Left kidney (tissue), 2 donors: Measurements from ENCODE around the gene SLC26A2. TPM values are rescaled to one million over a fixed set of nuclear protein-coding genes. Genes with fewer than 3 reads are reported as not detected.
A peak's percentile ranks its signal among the peaks of the same experiment; 100 is the strongest.
"Not testable (repeated sequence)": the region's sequence is repeated elsewhere in the genome, so short reads cannot be mapped to it uniquely, and the experiment has no call there.

Experiments
- DNase-seq: peaks from one replicate; pipeline ENCODE4 v3.0.0-alpha.2; 2013
- polyA plus RNA-seq: library from polyadenylated mRNA; unstranded; fragments of 120-200 nt; gene quantifications from one replicate; pipeline ENCODE4 v1.2.1, GENCODE V29; 2013; ENCODE audit not compliant: insufficient read length

Gene SLC26A2
- polyA plus RNA-seq, 1 donor = 22.8 TPM

DNA sequence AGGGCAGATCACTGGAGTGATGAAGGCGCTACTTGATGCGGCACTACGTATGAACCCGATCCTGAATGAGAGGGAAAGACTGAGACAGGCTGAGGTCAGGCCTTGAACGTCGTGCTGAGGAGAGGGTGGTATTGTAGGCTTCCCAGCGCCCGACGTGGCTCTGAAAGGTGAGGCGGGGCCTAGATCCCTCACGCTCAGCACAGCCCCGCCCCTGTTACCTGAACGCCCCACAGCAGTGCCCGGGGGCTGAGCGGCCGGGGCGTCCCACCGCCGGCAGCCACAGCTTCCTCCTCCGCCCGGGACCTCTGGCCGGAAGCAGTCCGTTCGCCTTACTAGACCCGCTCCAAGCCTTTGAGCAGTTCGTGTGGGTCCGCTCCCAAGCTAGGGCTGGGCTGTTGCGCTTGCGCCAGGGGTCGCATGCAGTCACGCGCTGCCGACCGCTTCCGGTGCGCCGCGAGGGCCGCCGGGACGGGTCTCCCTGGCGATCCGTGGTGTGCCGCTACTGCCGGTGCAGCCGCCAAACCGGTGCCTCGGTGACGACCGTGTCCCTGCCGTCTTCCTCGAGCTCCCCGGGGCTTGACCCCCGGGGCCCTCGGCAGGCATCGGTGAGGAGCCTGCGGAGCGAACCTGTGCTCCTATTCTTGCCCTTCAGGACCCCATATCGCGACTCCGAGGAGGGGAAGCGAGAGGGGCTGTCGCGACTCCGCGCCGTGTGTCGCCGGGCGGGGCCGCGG, 39.9 kb downstream of the SLC26A2 start, which contains the start of the genes HMGXB3 and TIGD6:
HMGXB3 (plus strand) TSS at position 484 of the 734 bp plus-strand sequence. CDS start 4,114 bp downstream, outside the sequence.
TIGD6 (minus strand) TSS at position 399 of the 734 bp plus-strand sequence. CDS start 4,306 bp downstream, outside the sequence.
- DNase-seq = peak; percentile 93

DNA sequence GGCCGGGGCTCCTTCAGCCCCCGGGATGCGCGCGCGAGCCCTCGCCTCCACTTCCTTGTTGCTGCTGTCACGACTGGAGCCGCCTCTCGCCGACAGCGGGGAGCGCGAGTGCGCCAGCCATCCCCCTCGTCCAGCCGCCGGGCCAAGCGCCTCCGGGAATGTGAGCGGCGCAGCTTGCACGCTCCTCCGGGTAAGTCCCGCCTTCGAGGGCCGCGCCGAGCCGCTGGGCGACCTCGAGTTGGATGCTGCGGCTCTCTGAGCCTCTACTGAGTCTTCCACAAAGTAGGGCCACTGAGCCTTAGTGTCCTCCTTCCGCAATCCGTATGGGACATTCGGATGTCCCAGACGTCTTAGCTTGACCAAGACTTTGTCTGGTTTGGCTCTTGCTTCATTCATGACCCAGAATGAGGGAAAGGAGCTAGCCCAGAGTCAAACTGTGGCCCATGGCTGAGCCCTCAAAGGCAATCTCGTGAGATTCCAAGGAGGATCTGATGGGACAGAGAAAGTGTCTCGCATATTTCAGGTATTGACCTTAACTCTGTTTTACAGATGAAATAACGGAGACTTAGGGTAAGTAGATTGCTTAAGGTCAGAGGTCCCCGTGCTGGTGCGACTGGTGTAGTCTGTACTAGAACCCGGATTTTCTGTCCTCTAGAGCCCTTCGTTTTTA, 40.6 kb downstream of the SLC26A2 start:
- DNase-seq = no peak

DNA sequence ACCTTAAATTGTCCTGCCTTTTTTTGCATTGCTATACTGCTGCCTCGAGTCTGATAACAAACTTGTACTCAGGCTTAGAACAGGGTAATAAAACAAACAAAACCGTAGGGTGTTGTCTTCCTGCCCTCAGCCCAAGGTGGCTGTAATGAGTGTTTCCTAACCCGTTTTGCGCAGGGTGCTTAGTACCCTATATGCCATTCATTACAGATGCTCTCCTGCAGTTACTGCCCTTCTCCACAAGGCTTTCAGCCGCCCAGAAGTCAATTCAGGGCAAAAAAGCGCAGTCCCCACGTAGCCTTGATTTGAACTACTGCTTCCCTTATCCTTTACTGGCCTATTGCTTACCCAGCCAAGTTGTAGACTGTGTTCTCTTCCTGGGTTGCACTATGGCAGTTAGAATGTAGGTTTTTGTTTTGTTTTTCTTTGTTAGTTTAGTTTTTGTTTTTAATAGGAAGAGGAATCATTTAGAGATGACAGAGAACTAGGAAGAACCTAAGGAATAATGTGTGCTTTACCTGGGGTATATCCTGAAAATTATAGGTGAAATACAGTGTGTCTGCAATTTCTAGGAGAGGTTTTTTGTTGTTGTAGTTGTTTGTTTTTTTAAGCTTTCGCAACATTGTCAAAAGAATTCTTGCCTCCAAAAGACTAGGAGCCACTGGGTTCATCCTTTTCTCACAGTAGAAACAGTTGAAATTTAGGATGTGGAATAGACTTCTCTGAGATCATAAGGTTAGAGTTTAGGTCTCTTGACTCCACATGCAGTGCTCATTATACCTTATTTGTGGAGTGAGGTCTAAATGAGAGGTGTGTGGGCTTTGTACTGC, 41.3 kb downstream of the SLC26A2 start:
- no peak for DNase-seq

DNA sequence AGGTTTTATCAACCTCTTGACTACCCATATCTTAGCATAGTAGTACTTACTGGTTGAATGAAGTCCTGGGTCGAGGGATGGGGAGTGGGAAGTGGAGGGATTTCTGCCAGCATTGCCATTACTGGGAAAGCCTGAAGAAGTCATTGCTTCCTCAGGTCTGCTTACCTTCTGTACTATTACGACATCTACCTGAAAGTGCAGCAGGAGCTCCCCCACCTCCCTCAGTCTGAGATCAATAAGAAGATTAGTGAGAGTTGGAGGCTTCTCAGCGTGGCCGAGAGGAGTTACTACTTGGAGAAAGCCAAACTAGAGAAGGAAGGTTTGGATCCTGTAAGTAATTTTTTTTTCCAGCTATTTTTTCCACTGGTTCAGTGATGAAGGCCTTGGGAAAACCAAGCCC, 45.8 kb downstream of the SLC26A2 start:
- DNase-seq = no peak

DNA sequence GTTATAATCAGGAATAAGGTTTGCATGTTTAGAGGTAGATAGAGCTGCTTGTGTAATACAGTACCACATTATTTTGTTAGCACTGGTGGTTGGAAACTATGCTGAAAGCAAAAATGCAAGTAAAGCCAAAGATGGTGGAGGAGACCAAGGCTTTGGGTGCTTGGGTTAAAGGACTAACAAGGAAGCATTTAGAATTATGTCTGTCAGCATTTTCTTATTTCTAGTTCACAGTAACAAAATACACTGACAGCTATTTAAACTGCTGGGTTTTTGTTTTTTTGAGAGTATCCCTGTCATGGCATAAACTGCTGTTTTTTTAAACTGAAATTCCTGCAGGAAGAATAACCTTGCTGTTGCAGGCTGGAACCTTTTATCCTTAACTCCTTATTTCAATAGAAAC, 46.5 kb downstream of the SLC26A2 start:
- DNase-seq = no peak

DNA sequence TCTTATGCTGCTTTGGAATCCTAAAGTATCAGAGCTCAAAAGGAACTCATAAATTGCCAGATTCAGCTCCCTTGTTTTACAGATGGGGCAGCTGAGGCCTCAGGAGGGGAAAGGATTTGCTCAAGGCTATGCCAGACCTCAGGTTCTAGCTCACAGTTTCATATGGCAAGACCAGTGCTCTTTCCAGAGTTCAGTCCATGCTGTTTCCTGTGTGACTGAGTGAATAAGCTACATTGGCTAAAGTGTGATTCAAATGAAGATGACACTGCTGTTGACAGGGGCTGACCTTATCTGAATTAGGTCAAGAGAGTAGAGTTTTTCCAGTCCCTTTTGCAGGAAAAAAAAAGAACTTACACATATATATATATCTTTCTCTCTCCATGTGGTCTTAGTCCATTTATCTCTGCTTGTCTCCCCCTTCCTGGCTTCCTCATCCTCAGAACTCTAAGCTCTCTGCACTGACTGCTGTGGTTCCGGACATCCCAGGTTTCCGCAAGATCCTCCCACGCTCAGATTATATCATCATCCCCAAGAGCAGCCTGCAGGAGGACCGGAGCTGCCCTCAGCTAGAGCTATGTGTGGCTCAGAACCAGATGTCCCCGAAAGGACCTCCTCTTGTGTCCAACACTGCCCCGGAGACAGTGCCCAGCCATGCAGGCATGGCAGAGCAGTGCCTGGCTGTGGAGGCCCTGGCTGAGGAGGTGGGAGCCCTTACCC, 49.3 kb downstream of the SLC26A2 start:
- no peak for DNase-seq

DNA sequence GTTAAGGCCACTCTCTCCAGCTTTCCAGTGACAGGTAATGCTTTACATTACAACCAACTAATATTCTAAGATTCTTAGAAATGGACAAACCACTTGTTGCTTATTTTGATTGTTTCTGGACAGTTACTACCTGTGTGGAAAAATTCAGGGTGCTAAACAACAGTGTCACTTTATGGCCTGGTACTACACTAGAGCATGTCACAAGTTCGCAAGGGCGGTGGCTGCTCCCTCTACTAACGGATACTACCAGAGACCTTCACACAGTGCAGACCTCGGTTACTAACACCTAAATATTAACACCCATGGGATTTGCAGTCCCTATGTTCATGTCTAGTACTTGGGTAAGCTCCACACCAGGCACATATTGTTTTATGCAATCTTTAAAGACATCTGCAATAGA, 53.4 kb downstream of the SLC26A2 start:
- no peak for DNase-seq

DNA sequence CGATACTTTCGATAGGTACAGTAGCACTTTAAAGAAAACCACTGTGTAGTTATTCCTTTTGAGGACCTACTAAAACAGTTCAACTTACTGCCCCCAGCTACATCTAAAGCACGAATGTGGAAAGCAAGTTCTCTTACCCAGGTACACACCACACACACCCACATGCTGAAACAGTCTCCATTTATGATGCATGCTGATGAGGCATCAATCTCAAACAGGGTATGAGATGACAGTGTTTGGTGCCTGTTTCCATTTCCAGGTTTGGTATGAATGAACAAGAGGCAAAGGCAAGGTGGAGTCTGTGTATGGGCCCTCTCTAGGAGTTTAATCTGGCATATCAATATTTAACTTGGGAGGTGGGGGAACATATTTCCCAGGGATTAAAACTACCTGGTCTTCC, 53.9 kb downstream of the SLC26A2 start:
- no peak for DNase-seq

DNA sequence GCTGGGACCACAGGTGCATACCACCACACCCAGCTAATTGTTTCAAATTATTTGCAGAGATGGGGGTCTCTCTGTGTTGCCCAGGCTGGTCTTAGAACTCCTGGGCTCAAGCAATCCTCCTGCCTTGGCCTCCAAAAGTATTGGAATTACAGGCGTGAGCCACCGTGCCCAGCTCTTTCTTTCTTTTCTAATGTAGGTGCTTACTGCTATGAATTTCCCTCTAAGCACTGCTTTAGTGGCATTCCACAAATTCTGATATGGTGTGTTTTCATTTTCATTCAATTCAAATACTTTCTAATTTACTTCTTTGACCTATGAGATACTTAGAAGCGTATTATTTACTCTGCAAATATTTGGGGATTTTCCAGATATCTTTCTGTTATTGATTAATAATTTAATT, 54.9 kb downstream of the SLC26A2 start:
- DNase-seq = no peak

DNA sequence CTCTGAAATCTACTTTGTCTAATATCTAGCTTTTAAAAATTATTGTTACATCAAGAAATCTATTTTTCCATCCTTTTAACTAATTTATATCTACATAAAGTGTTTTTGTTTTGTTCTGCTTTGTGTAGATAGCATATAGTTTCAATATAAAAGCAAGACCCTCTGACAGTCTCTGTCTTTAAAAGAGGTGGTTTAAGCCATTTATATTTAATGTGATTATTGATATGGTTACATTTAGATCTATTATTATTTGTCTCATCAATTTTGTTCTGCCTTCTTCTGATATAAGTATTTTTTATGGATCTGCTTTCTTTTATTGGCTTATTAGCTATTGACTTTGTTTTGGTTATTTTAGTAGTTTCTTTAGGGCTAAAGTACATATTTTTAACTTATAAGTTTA, 56.0 kb downstream of the SLC26A2 start:
- DNase-seq = no peak

DNA sequence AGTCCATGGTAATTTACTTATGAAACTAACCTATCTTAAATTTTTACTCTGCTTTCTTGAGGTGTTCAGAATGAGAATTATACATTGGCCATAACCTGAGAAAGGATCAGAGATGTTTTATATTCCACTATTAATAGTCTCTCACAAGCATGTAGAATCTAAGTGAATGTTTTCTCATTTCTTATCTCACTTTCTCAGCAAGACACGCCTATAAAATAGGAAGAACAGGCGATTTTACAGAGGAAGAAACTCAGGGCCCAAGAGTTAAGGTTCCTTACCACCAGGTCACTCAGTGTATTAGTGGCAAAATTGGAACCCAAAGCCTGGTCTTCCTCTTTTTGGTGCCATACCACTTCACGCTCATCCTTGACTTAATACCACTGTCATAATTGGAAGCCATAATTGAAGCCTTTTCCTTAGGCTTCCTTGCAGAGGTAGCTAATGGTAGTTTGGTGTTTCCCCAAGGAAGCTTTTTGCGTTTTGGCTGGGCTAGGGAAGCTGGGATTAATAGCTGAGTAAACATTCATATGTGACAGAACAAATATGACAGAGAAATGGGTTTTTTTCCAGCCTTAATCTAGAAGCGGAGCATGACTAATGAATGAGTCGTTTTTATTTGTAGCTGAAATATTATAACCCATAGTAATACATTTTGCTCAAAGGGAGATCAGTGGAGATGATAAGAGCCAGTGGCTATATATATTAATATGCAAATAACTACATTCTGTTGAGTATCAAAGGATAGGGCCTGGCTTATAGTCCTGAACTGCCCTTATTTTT, 56.9 kb downstream of the SLC26A2 start:
- DNase-seq = no peak

DNA sequence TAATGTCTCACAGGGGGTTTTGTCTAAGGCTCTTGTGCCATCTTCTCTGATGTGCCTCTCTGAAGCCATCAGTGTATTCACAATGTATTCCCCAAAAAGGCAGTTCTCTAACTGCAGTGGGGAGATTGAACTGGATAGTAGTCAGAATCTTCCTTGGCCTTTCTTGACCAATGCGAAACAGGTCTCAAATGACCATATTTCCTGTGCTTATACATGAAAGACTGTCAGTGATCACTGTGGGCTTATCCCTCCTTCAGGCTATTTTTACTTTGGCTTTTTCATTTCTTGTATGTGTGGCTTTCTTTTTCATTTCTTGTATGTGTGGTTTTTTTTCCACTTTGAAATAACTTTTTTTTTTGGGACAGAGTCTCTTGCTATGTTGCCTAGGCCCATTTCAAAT, 59.7 kb downstream of the SLC26A2 start:
- no peak for DNase-seq

DNA sequence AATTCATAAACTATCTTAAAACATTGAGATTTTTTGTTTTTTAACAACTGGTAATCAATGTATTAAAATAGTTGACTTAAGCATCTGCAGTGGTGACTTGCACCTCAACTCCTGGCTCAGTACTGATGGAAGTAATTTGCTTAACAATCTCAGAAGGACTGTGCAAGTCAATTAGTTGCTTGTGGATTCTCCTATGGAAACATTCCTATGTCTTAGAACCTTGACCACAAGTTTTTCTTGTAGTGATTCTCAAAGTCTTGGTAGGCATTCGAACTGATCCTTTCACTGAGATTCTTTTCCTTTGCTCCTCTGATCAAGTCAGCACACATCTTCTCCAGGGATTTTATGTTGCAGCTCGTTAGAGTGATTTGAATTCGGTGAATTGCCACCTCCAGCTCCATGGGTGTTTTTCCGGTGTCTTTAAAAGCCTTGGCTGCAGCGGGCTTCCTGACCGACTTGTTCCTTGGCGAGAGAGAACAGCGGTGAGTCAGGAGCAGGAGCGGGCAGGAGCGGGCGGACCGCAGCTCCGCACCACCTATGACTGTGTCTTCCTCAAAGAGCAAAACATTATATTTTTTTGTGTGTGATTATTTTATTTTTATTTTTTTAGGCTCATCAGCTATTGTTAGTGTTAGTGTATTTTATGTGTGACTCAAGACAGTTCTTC, 61.1 kb downstream of the SLC26A2 start:
- no peak for DNase-seq

DNA sequence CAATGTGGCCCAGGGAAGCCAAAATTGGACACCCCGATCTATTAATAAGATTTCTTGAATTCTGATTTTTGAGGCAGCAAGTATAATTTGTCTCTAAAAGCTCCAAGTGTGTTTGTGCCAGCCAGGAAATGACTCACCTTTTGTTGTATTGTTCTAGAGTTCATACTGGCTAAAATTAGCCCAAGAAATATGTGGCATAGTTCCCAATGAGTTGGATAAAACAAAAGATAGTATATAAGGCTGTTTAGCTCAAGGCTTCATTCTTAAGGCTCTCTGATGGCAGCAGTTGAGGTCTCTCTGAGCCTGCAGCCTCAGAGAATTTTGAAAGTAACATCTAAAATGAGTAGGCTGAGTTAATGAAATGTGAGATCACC, 61.6 kb downstream of the SLC26A2 start:
- no peak for DNase-seq

DNA sequence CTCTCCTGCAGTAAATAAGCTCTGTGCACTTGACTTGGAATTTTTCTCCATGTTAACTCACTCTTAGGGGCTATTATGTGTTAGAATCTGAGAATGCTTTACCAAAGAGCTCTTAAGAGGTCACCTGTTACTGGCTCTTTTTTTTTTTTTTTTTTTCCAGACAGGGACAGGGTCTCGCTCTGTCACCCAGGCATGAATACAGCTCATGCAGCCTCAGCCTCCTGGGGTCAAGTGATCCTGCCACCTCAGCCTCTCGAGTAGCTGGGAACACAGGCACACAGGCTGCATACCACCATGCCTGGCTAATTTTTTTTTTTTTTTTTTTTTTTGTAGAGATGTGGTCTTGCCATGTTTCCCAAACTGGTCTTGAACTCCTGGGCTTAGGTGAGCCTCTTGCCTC, 62.1 kb downstream of the SLC26A2 start:
- no peak for DNase-seq

DNA sequence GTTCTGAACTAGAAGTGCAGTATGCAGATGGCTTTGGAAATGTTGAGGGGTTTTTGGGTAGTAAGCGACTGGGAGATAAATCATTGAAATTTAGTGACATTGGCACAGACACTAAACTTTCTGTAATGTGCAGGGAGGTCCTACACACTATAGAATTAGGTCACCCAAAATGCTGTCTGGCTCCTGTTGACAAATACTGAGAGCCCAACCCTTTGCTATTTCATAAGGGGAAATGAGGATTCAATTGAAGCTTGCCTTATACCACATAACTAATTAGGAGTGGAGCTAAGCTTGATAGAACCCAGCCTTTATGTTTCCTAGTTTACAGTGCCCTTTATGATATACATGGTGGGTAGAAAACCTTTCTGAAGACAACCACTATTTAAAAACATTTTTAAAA, 62.6 kb downstream of the SLC26A2 start:
- DNase-seq = no peak

DNA sequence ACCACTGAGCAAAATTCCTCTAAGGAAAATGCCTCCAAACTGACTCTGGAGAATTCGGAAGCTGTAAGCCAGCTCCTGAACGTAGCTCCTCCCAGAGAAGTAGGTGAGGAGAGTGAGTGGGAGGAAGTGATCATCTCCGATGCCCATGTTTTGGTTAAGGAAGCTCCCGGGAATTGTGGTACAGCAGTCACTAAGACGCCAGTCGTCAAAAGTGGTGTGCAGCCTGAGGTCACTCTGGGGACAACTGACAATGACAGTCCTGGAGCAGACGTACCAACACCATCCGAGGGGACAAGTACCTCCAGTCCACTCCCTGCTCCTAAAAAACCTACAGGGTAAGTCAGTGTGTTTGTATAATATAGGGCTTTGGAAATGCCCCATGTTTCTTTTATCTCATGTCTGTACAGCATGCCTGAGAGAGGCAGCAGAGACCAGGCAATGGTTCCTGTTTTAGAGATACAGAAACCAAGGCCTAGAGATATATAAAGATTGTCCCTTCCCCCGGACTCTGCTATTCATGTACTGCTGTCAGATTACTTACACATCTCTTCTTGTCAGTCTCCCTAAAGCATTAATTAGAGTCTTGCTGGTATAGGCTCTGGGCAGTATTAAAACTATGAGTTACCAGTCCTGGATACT, 63.9 kb downstream of the SLC26A2 start:
- DNase-seq = no peak

DNA sequence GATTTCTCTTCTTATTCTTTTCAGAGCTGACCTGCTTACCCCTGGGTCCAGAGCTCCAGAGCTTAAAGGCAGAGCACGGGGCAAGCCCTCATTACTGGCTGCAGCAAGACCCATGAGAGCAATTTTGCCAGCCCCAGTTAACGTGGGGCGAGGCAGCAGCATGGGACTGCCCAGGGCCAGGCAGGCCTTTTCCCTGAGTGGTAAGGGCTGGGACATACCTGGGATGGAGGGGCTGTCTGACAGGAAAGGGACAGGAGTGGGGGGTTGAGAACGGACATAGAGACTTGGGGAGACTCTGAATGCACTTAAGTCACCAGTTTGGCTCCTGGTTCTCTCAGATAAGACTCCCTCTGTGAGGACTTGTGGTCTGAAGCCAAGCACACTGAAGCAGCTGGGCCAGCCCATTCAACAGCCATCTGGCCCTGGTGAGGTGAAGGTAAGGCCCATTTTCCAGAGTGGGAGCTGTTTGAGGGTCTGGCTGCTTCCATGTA, 66.2 kb downstream of the SLC26A2 start:
- DNase-seq = no peak

DNA sequence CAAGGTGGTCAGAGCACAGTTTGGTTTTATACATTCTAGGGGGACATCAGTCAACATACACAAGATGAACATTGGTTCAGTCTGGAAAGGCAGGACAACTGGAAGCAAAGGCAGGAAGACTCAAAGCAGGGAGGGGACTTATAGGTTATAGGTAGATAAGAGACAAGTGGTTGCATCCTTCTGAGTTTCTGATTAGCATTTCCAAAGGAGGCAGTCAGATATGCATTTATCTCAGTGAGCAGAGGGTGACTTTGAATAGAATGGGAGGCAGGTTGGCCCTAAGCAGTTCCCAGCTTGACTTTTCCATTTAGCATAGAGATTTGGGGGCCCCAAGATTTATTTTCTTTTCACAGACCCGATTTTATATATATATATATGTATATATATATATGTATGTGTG, 67.5 kb downstream of the SLC26A2 start:
- not testable (repeated sequence) for DNase-seq

DNA sequence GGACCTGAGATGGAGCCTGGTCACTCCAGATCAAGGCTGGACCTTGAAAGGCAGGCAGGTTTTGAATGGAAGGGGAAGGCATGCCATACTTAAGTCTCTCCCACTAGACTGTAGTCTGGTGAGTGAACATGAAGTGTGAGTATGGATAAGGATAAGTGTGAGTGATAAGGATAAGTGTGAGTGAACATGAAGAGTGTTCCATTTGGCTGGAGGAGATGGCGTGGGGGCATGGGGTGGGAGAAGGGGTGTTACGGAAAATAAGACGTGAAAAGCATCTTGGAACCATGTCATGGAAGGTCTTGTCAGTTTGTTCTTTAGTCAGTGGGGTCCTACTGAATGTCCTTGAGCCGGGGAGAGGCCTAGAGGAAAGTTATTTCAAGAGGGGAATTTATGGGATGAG, 72.8 kb downstream of the SLC26A2 start:
- no peak for DNase-seq
